ENCODE data around the gene MBOAT7.

GRCh38 chr19:54169149-54169740 is 20.1 kb downstream of the MBOAT7 start:
- no peak for TF ChIP-seq CTCF (conservative IDR thresholded peaks at IDR 0.05 in 1 of 2, IDR thresholded peaks at IDR 0.05 in 1 of 2; ENCODE audit: extremely low read depth in 1 of 2, insufficient read depth in 1 of 2, low read depth in 1 of 2, low read length in 2 of 2)
- TF ChIP-seq EZH2 (IDR thresholded peaks at IDR 0.05; ENCODE audit: borderline replicate concordance, low read length): no peak

Data from mammary epithelial cell (primary cell).